Left kidney (tissue), 8 donors: ENCODE results near the gene AADACL2. TPM values are rescaled to one million over a fixed set of nuclear protein-coding genes. Genes with fewer than 3 reads are reported as not detected.
"Not testable (repeated sequence)": the region's sequence is repeated elsewhere in the genome, so short reads cannot be mapped to it uniquely, and the experiment has no call there.

Experiments used
- DNase-seq: peaks from one replicate; pipeline ENCODE4 v3.0.0-alpha.2; 2013
- long read RNA-seq, 8 donors: transcript quantifications; one replicate each; lab custom pipeline, GENCODE V29; 2026
- polyA plus RNA-seq: library from polyadenylated mRNA; unstranded; fragments of 120-200 nt; gene quantifications from one replicate; pipeline ENCODE4 v1.2.1, GENCODE V29; 2013; ENCODE audit not compliant: insufficient read length

Gene AADACL2
- polyA plus RNA-seq: not detected
- long read RNA-seq, donor 1: 0 reads
- long read RNA-seq, donor 2: 0 reads
- long read RNA-seq, donor 3: 0 reads
- long read RNA-seq, donor 4: 0 reads
- long read RNA-seq, donor 5: 0 reads
- long read RNA-seq, donor 6: 0 reads
- long read RNA-seq, donor 7: 0 reads
- long read RNA-seq, donor 8: 0 reads

DNA sequence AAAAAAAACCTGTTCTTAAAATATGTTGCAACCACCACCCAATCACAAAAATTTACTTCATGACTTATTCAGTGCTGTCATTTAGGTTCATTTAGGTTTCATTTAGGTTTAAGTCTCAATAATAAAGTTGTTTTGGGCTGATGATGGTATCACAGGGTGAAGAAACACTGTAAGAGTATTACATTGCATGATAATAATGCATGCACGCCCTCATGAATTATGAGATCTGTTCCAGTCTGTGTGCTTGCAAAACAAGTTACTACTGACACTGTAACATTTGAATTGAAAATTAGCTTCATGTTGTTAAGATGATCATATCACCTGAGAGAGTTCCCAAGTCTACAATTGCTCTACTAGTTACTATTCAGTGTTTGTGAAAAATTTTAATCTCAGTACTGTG, at the start of gene AADACL2:
AADACL2 (plus strand) TSS at position 315 of the 400 bp plus-strand sequence. CDS start 109 bp downstream, outside the sequence.
- no peak for DNase-seq

GRCh38 chr3:151684094-151684493, 49.6 kb upstream of the AADACL2 start:
- DNase-seq: no peak

- no peak for DNase-seq
Measured at GRCh38 chr3:151686257-151686656, 47.5 kb upstream of the AADACL2 start.

DNA sequence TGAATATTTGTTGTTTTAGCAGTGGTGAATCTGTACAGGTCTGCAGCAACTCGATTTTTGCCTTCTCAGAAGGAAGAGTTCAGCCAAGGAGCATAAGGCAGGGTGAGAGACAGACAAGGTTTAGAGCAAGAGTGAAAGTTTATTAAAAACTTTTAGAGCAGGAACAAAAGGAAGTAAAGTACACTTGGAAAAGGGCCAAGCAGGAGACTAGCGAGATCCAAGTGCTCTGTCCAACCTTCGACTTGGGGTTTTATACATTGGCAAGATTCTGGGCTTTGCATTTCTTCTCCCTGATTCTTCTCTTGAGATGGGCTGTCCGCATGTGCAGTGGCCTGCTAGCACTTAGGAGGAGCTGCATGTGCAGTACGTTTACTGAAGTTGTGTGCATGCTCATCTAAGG, 46.7 kb upstream of the AADACL2 start:
- DNase-seq: no peak

- DNase-seq: no peak
Measured at GRCh38 chr3:151688571-151688970, 45.2 kb upstream of the AADACL2 start.

- DNase-seq: no peak
Measured at GRCh38 chr3:151690645-151691044, 43.1 kb upstream of the AADACL2 start.

- no peak for DNase-seq
Measured at GRCh38 chr3:151697496-151697895, 36.2 kb upstream of the AADACL2 start.

- DNase-seq: no peak
Measured at GRCh38 chr3:151707216-151707615, 26.5 kb upstream of the AADACL2 start.

DNA sequence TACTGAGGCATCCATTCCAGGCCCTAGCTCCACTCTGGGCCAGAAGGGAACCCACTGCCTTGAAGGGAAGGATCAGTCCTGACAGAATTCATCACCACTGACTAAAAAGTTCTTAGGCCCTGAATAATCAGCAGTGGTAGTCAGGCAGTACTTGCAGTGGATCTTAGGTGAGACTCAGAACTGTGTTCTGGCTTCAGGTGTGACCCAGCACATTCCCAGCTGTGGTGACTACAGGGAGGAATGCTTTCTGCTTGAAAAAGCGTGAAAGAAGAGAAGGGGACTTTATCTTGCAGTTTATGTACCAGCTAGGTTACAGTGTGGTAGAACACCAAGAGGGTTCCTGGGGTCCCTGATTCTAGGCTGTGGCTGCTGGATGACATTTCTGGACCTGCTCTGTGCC, 24.9 kb upstream of the AADACL2 start:
- no peak for DNase-seq

GRCh38 chr3:151709847-151710246, 23.9 kb upstream of the AADACL2 start:
- no peak for DNase-seq

- no peak for DNase-seq
Measured at GRCh38 chr3:151721294-151721693, 12.4 kb upstream of the AADACL2 start.

DNA sequence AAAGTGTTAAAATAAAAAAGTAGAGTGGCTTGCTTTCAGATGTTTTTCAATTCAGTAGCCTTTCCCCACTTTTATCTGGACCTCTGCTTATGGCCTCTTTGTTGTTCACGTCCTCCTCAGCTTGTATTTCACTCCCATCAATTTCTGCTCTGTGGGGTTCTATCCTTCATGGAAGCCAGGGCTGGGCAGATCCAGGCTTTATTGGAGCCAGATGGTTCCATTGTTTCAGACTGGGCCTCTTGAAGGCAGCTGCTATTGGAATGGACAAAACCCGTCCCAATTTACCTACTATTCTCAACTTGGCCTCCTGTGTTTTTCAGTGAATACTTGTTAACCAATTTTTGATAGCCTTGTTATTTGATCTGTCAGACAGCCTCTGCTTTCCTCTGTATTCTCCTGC, 10.9 kb upstream of the AADACL2 start:
- DNase-seq: no peak

DNA sequence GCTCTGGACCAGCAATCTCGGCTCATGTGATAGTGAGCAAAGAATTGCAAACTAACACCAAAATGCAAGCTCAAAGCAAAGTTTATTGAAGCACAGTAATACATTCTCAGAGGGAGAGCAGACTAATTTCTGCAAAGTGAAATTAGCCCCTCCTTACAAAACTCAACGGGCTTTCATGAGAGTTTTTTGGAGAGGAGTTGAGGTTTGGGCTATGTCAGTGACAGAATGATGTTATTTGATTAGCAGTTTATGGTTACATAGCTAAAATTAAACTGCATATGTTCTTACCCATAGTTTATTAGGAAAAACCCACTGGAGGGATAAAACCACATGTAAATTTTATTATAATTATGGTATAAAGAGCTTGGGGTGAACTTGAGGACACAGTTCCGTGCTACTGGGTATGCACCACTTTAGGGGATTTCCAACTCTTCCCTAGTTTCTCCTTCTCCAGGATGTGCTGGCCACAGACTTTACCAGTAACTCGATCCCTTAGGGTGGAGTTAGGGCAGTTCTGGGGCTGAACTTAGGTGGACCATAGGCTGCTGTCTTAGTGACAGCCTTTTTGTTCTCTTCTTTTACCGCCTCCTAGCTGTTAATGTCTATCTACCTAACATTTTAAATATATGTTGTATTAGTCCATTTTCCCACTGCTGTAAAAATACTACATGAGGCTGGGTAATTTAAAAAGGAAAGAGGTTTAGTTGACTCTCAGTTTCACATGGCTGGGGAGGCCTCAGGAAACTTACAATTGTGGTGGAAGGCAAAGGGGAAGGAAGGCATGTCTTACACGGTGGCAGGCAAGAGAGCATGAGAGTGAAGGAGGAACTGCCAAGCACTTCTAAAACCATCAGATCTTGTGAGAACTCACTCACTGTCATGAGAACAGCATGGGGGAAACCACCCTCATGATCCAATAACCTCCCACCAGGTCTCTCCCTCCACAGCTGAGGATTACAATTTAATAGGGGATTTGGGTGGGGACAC, 8.9 kb upstream of the AADACL2 start:
- no peak for DNase-seq

DNA sequence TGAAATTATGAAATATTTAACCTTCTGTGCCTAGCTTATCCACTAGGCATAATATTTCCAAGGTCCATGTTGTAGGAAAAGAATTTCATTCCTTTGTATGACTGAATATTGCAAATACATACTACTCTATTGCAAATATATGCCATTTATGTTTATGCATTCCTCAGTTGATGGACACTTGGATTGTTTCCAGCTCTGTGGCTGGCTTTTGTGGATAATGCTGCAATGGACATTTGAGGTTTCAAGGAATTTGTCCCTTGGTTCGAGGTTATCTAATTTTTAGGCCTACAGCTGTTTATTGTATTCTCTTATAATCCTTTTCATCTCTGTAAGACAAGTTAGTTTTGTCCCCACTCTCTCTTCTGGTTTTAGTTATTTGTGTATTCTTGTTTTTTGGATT, 7.7 kb upstream of the AADACL2 start:
- no peak for DNase-seq

GRCh38 chr3:151732861-151733260, 866 bp upstream of the AADACL2 start:
- no peak for DNase-seq

DNA sequence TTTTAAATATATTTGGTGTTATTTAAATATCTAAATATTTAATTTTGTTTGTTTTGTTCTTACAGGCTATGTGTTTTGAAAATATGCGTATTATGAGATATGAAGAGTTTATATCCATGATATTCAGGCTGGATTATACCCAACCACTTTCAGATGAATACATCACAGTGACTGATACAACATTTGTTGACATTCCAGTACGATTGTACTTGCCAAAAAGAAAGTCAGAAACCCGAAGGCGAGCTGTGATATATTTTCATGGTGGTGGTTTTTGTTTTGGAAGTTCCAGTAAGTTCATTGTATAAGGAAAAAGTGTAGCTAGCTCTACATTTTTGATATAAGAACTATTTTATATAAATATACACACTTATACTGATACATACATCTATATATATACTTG, 6.9 kb downstream of the AADACL2 start:
- DNase-seq: no peak

- DNase-seq: no peak
Measured at GRCh38 chr3:151743855-151744254, 10.1 kb downstream of the AADACL2 start.

- no peak for DNase-seq
Measured at GRCh38 chr3:151750181-151750580, 16.5 kb downstream of the AADACL2 start.

DNA sequence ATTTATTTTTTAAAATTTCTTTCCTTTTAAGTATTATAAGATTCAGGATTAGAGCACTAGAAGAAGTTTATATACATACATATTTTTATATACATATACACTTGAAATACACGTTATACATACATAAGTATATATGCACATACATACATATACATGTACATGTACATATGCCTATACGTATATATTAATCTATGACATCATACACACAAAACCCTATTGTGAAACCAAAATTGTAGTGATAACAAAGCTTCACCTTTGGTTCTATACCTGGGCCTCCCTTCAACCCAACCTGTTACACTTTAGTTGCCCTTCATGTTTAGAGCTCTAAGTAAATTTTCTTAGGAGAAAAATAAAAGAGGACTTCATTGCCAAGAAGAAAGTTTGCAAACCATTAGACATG, 17.0 kb downstream of the AADACL2 start:
- DNase-seq: no peak

DNA sequence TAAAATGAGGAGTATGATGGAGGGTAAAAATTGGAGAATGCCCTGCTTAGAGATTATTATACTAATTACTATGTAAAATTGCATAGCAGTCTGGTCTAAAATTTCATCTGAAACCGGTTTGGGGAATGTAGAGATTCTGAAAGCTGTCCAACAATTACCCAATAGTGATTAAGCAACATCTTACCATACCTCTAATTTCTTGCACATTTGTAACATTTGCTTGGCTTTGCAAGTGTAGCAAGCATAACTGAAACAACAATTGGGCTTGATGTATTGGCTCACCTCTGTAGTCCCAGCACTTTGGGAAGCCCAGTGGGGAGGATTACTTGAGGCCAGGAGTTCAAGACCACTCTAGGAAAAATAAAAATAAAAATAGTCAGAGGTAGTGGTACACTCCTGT, 17.4 kb downstream of the AADACL2 start:
- no peak for DNase-seq

DNA sequence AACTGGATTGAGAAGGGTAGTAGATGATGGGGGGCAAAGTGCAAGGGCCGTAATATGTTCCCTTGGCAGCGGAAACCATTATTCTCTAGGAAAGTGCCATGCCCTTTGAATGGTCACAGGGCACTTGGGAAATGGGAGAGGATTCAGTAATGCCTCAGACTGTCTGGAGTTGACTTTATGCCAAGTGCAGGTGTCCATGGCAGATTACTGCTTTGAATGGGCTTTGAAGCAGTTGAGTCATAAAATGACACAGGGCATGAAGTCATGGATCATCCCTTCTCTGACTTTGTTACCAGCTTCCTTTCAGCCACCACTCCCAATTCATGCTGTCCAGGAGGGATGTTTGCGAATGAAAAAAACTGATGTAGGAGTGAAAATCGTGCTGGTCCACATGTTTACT, 20.1 kb downstream of the AADACL2 start:
- DNase-seq: no peak

DNA sequence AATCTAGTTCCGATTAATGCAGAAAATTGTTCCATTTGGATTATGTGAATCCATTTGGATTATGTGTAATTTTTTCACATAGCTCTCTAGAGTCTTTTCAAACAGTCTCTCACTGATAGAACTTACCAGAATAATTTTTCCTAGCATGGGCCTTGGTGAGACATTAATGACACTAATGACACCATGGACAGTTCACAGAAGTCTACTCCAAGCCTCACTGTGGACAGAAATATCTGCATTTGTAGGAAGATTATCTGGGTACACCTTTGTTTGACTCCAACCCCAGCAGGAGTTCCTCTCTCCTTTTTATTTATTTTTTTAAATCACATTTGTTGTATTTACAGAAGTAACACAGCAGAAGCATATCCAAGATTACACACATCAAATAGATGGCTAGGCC, 27.9 kb downstream of the AADACL2 start:
- no peak for DNase-seq

GRCh38 chr3:151764699-151765098, 31.0 kb downstream of the AADACL2 start:
- not testable (repeated sequence) for DNase-seq

GRCh38 chr3:151765685-151766084, 32.0 kb downstream of the AADACL2 start:
- DNase-seq: no peak
